Stimulated activated CD4-positive, alpha-beta T cell treated with anti-CD3 and anti-CD28 coated beads, TNF-alpha, amount 100 ng/mL, for 48 hours (primary cell): ENCODE results near the gene COL7A1.

Experiments used
- DNase-seq, 3 donors: peaks; one replicate each; pipeline ENCODE4 v3.0.0-alpha.2; 2020; ENCODE audit warnings: low read depth in 3 of 3

The COL7A1 gene

GRCh38 chr3:48619541-48620524 is 24.7 kb upstream of the COL7A1 start:
- DNase-seq, result no peak

DNA sequence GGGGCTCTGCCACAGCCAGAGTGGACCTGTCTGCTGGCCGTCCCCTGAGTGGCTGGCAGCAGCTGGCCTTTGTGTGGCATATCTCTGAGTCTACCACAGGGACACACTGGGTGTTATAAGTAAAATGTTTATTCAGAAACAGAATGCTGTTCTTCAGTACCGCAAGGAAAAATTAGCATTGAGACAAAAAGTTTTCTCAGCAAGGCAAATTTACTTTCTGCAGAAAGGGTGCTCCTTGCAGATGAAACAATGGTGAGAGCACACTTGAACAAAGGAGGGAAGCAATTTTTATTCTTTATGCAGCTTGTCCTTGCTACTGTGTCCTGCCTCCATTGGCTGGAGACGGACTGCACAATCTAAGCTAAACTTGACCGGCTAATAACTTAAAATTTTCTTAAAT is 22.4 kb upstream of the COL7A1 start:
- DNase-seq, result no peak

- DNase-seq, result no peak
Observed at GRCh38 chr3:48614044-48614443, 18.9 kb upstream of the COL7A1 start.

DNA sequence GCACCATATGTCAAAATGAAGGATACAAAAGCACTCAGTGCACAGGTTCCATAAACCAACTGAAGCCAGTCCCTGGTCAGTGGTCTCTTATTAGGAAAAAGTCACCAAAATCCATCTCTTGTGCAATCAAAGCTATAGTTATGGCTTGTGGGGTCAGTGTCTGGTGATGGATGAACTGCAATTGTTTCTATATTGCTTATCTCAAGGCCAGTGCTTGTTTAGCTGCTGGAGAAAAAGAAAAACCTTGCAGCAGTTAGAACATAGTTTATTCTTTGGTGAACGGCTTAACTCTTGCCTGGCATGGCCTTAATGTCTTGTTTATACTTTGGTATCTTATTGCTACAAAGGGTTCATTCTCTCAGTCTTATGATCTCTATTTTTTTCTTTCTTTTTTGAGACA is 17.2 kb upstream of the COL7A1 start:
- DNase-seq, result no peak

DNA sequence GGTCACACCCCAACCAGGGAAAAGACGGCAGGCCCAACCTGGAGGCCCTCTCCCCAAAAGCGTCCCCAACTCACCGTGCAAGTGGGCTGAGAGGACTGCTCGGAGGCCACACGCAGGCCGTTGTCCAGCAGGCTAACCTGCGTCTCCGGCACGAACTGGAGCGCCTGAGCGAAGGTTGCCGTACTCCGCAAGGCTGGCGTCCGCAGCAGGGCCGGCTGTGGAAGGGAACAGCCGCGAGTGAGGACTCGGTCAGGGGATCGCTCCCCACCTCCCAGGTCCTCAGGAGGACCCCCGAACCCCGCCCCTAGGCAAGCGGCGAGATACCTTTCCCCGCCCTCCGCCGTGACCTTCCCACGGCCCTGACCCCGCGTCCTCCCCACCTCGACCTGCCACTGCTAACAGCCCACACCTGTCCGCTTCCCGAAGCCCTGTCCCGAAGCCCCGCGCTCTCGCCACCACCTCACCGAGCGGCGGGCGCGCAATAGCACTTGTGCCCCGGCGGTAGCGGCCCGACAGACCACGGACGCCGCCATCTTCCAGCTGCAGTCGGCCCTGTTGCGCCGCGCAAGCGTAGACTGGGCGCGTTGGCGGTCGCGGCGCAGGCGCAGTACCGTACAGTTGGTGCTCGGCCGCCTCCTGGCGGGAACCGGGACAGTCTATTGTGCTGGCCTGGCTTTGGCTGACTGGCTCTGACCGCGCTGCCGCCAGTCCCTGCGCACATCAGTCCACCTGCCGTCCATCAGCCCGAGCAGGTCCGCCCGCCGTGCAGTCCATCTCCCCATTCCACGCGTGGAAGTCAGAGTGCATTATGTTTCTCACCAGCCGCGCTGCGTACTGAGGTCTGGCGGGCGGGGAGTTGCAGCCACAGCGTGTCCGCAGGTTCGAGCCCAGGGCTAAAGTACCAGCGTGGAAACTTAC is 14.2 kb upstream of the COL7A1 start, which contains the start of gene UQCRC1:
Gene UQCRC1 (minus strand): TSS at position 559 of the 918 bp plus-strand sequence. CDS start 26 bp downstream, at position 533.
- DNase-seq, result peak; percentile 85 to 87 (median 85)

- DNase-seq, result peak in 1 of 3 donors; percentile 13
Observed at GRCh38 chr3:48607519-48607918, 12.4 kb upstream of the COL7A1 start.

DNA sequence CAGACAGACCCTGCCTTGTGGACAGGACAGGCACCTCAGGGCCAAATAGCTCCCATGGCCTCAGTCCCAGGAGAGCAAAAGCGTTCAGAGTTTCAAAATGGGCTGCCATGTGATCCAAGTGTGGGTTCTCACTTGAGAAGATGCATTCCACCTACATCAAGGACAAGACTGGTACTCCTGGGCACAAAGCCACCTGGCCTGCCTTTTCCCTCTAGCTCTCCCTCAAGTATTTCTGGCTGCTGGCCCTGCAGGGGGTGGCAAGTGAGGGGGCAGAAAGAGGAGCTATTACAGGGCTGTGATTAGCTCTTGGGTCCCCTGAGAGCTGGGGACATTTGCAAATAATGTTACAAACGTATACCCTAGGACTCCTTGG is 6.5 kb upstream of the COL7A1 start:
- no peak for DNase-seq

DNA sequence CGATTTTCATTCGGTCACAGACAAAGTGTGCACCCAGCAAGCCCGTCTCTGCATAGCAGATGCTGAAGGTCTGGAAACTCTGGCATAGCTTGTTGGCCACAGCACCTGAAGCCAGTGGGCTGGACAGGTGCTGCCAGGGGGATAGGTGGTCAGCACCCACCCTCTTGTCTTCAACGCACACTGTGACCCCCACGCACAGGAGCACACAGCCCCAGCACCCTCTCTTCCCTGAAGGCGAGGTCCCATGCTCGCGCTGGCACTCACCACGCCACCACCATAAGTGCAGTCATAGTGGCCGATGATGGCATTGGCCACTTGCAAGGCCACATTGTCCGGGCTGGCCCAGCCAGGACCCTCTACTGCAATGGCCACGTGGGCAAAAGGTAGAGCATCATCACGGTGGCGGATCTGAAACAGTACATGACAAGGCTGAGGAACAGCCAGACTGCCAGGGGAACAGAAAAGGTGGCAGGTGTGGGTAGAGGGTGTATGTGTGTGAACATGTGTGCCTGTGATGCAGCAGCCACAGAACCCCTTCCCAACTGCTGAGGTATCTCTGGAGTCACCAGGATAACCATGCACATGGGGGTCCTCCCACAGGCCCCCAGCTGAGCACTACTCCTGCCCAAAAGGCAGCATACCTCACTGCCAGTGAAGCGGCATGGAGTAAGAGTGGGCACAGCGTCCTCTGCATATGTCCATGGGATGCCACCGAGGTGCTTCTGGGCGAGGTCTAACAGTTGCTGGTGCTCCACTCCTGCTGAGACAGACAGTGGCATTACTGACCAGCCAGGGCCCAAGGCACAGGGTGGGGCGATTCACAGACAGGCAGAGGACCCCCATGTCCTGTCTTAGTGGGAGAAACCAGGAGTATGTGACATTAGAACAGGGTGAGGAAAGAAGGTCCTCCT is 5.8 kb upstream of the COL7A1 start:
- no peak for DNase-seq

- DNase-seq, result no peak
Observed at GRCh38 chr3:48599509-48600285, 4.6 kb upstream of the COL7A1 start.

DNA sequence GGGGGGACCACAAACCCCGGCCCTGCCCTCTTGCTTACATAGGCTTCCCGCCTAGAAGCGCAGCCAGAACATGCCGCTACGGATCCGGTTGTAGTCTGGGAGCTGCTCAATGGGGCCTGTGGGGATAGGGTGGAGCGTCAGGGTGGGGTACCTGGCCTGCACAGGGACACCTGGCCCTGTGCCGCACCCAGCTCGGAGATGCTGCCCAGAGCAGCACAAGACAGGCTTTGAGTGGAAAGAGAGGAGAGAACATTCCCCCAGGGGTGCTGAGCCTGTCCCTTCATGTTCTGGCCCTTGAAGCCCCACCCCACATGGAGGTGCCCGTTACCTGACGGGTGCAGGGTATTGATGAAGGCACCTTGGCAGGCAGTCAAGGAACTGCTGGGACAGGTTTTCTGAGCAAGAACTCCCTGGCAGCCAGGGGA is 4.0 kb upstream of the COL7A1 start:
- DNase-seq, result no peak

- DNase-seq, result no peak
Observed at GRCh38 chr3:48598323-48599076, 3.4 kb upstream of the COL7A1 start.

DNA sequence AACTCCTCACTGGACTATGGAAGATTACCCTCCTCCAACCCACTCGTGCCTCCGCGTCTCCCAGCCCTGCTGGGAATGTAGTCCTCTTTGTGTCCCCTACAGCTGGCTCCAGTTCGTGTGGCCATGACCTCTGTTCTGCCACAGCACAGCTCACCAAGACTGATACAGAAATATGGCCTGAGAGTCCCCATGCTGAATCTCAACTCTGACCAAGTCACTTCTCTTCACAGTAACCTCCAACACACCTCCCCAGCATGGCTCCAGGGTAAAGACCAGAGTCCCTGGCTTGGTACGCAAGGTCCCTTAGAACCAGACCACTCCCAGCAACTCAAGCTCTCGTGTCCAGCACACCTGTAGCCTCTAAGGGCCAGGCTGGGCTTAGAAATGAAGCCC is 2.3 kb upstream of the COL7A1 start:
- DNase-seq, result no peak

- no peak for DNase-seq
Observed at GRCh38 chr3:48596676-48597407, 1.7 kb upstream of the COL7A1 start.

GRCh38 chr3:48596157-48596556 is 1.0 kb upstream of the COL7A1 start:
- no peak for DNase-seq

GRCh38 chr3:48595526-48596121 is 495 bp upstream of the COL7A1 start:
- no peak for DNase-seq

GRCh38 chr3:48594417-48595049 is 596 bp downstream of the COL7A1 start:
- no peak for DNase-seq

DNA sequence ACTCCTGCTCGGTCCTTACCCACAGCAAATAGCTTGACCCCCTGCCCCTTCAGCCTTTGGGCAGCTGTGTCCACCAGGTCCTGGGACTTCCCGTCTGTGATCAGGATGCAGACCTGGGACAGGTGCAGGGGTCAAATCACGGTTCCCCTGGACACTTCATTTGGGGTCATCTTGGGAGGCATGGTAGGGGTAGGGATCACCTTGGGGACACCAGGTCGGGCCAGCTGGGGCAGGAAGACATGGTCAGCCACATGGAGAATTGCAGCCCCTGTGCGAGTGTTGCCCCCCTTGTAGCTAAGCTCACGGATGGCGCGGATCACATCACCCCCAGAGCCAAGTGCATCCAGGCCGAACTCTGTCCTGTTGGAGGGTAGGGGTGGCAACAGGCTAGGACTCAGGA is 1.8 kb downstream of the COL7A1 start:
- no peak for DNase-seq

DNA sequence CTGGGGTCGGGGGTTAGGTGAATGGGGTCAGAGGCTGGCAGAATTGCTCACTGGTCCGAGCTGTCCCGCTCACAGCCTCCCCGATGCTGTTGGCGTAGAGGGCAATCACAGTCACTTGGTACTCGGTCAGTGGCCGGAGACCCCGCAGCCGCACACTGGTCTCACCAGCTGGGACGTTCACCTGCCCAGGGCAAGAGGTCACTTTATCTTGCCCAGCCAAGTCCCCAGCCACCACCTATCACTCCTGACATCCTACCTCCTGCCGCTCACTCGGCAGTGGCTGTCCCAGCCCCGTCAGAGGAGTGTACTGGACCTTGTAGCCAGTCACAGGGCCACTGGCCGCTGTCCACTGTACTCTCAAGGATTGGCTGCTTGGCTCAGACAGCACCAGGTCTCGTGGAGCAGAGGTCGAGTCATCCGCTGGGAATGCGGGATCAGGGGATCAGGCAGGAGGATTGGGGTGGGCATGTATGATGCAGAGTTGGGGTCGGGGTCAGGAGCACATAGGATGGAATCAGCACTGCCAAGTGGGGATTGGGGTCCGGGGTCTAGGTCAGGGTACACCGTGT is 2.5 kb downstream of the COL7A1 start:
- DNase-seq, result no peak
